ENCODE data around the gene GABRB1. TPM values are rescaled to one million over a fixed set of nuclear protein-coding genes. Genes with fewer than 3 reads are reported as not detected.

GABRB1 gene
- total RNA-seq, 1 donor from 2014 or later = not detected

DNA sequence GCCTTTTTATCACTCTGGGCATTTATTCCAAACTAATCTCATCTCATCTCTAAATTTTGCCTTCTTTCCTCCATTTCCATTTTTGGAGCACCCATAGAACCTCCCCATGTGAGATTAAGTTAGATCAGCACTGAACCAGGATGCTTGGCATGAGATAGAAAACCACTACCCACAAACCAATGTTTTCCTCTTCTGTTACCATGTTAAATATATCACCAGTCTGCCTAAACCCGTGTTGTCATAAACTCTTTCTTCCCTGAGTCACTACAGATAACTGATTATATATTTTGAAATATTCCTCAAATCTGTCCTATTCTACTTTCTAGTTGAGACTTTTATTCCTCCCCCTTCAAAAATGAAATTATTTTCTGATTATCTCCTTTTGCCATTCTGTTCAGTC is 37.6 kb downstream of the GABRB1 start:
- DNase-seq (ENCODE audit: extremely low spot score in 2 of 2) = no peak

GRCh38 chr4:47071901-47072341 is 40.6 kb downstream of the GABRB1 start:
- H3K27ac ChIP-seq = no peak overlapping the region
- no peak for DNase-seq (ENCODE audit: extremely low spot score in 2 of 2)
- H3K4me1 ChIP-seq = no peaks in the 10 kb centered on the region

More for the DNA sequence above, 37.6 kb downstream of the GABRB1 start:
- Histone ChIP-seq H3K9me3 (no peaks in the 10 kb centered on the region), H3K36me3 (no peaks in the 10 kb centered on the region), H3K4me3 (no peak overlapping the region), H3K27ac (no peak overlapping the region), H3K4me1 (no peaks in the 10 kb centered on the region), H3K27me3 (no peaks in the 10 kb centered on the region)
- intact Hi-C loops (cut with DNase I) = no loop called here
- TF ChIP-seq POLR2A (IDR thresholded peaks at IDR 0.05) = no peak
- TF ChIP-seq POLR2AphosphoS5 (IDR thresholded peaks at IDR 0.05; ENCODE audit: insufficient read depth in 1 of 2, low read depth in 1 of 2) = no peak
- TF ChIP-seq, protein P1, sequence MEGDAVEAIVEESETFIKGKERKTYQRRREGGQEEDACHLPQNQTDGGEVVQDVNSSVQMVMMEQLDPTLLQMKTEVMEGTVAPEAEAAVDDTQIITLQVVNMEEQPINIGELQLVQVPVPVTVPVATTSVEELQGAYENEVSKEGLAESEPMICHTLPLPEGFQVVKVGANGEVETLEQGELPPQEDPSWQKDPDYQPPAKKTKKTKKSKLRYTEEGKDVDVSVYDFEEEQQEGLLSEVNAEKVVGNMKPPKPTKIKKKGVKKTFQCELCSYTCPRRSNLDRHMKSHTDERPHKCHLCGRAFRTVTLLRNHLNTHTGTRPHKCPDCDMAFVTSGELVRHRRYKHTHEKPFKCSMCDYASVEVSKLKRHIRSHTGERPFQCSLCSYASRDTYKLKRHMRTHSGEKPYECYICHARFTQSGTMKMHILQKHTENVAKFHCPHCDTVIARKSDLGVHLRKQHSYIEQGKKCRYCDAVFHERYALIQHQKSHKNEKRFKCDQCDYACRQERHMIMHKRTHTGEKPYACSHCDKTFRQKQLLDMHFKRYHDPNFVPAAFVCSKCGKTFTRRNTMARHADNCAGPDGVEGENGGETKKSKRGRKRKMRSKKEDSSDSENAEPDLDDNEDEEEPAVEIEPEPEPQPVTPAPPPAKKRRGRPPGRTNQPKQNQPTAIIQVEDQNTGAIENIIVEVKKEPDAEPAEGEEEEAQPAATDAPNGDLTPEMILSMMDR (IDR thresholded peaks at IDR 0.05) = no peak

GRCh38 chr4:47073647-47074046 is 42.3 kb downstream of the GABRB1 start:
- Histone ChIP-seq H3K27me3 (no peaks in the 10 kb centered on the region), H3K9me3 (no peaks in the 10 kb centered on the region), H3K36me3 (no peaks in the 10 kb centered on the region), H3K27ac (no peak overlapping the region), H3K4me1 (no peaks in the 10 kb centered on the region), H3K4me3 (no peak overlapping the region)
- no peak for TF ChIP-seq POLR2AphosphoS5 (IDR thresholded peaks at IDR 0.05; ENCODE audit: insufficient read depth in 1 of 2, low read depth in 1 of 2)
- TF ChIP-seq, protein P1 (IDR thresholded peaks at IDR 0.05) = no peak
- TF ChIP-seq POLR2A (IDR thresholded peaks at IDR 0.05) = no peak
- no peak for DNase-seq (ENCODE audit: extremely low spot score in 2 of 2)
- intact Hi-C loops (cut with DNase I) = no loop called here

More at GRCh38 chr4:47071901-47072341, 40.6 kb downstream of the GABRB1 start:
- intact Hi-C loops (cut with DNase I) = no loop called here
- H3K36me3 ChIP-seq = no peaks in the 10 kb centered on the region
- no peak overlapping the region for H3K4me3 ChIP-seq
- no peaks in the 10 kb centered on the region for H3K27me3 ChIP-seq
- TF ChIP-seq POLR2AphosphoS5 (IDR thresholded peaks at IDR 0.05; ENCODE audit: insufficient read depth in 1 of 2, low read depth in 1 of 2) (no peak), POLR2A (IDR thresholded peaks at IDR 0.05) (no peak)
- TF ChIP-seq, protein P1 (IDR thresholded peaks at IDR 0.05) = no peak
- H3K9me3 ChIP-seq = no peaks in the 10 kb centered on the region

- no peak overlapping the region for H3K27ac ChIP-seq
- intact Hi-C loops (cut with DNase I) = no loop called here
- H3K36me3 ChIP-seq = no peaks in the 10 kb centered on the region
- no peaks in the 10 kb centered on the region for H3K9me3 ChIP-seq
- H3K4me1 ChIP-seq = no peaks in the 10 kb centered on the region
- no peaks in the 10 kb centered on the region for H3K27me3 ChIP-seq
- TF ChIP-seq POLR2AphosphoS5 (IDR thresholded peaks at IDR 0.05; ENCODE audit: insufficient read depth in 1 of 2, low read depth in 1 of 2) = no peak
- no peak for TF ChIP-seq POLR2A (IDR thresholded peaks at IDR 0.05)
- TF ChIP-seq, protein P1 (IDR thresholded peaks at IDR 0.05) = no peak
- no peak for DNase-seq (ENCODE audit: extremely low spot score in 2 of 2)
- no peak overlapping the region for H3K4me3 ChIP-seq
Observed at GRCh38 chr4:47074816-47075215, 43.4 kb downstream of the GABRB1 start.

GRCh38 chr4:47075262-47075661 is 43.9 kb downstream of the GABRB1 start:
- no peak overlapping the region for H3K4me3 ChIP-seq
- no peaks in the 10 kb centered on the region for H3K4me1 ChIP-seq
- no peaks in the 10 kb centered on the region for H3K36me3 ChIP-seq
- H3K27ac ChIP-seq = no peak overlapping the region
- TF ChIP-seq POLR2A (IDR thresholded peaks at IDR 0.05) = no peak
- no peak for TF ChIP-seq POLR2AphosphoS5 (IDR thresholded peaks at IDR 0.05; ENCODE audit: insufficient read depth in 1 of 2, low read depth in 1 of 2)
- TF ChIP-seq, protein P1 (IDR thresholded peaks at IDR 0.05) = no peak
- no peaks in the 10 kb centered on the region for H3K9me3 ChIP-seq
- intact Hi-C loops (cut with DNase I) = no loop called here
- no peaks in the 10 kb centered on the region for H3K27me3 ChIP-seq
- DNase-seq (ENCODE audit: extremely low spot score in 2 of 2) = no peak

Measured in vagina (tissue), 2 donors.